HG02588 (cell line): ENCODE measurements around the gene MAN2C1.
"Not testable (repeated sequence)": the region's sequence is repeated elsewhere in the genome, so short reads cannot be mapped to it uniquely, and the experiment has no call there.

Source experiments
- ATAC-seq: cut with Tn5 transposase; IDR thresholded peaks from one replicate; pipeline ENCODE4 v1.9.1; 2021; ENCODE audit warnings: mild to moderate bottlenecking, moderate library complexity; ENCODE audit not compliant: unreplicated experiment

The MAN2C1 gene

GRCh38 chr15:75347222-75348033, 21.0 kb downstream of the MAN2C1 start:
- peak; percentile 59 for ATAC-seq

GRCh38 chr15:75346796-75347221, 21.6 kb downstream of the MAN2C1 start, which contains the start of gene NEIL1:
Gene NEIL1, plus strand, starts transcription at chr15:75347039. Its CDS starts 1,867 bp downstream, at chr15:75348906.
- ATAC-seq, result no peak

GRCh38 chr15:75343953-75344352, 24.5 kb downstream of the MAN2C1 start:
- not testable (repeated sequence) for ATAC-seq

GRCh38 chr15:75342221-75342620, 26.2 kb downstream of the MAN2C1 start:
- ATAC-seq, result no peak

DNA sequence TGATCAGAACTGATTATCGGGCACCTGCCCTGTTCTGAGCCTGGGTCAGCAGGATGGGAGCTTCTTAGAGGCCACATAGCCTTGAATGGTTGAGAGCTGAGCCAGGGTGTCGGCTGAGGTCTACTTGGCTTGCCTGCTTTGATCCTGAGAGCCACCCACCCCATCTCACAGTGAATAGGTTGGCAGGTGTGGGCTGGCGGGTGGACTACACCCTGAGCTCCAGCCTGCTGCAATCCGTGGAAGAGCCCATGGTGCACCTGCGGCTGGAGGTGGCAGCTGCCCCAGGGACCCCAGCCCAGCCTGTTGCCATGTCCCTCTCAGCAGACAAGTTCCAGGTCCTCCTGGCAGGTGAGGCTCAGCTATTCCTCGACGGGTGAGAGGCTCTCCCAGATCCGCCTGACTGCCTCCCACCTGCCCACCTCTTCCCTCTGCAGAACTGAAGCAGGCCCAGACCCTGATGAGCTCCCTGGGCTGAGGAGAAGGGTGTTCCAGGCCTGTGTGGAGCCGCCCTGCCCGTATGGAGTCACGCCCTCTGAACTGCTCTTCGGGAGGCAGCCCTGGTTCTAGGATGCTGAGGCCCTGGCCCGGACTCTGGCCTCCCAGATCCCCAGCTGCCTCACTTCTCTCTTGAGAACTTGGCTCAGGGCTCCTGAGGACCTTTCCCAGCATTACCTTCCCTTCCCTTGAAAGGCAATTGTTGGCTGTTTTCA, 28.7 kb downstream of the MAN2C1 start:
- no peak for ATAC-seq

- no peak for ATAC-seq
Measured at GRCh38 chr15:75338661-75339240, 29.7 kb downstream of the MAN2C1 start.

- peak; percentile 68 for ATAC-seq
Measured at GRCh38 chr15:75335705-75336355, 32.6 kb downstream of the MAN2C1 start, which contains the start of gene COMMD4. Gene COMMD4, plus strand, starts transcription at chr15:75336063. Its CDS starts 27 bp downstream, at chr15:75336090.

- no peak for ATAC-seq
Measured at GRCh38 chr15:75335313-75335704, 33.1 kb downstream of the MAN2C1 start.

DNA sequence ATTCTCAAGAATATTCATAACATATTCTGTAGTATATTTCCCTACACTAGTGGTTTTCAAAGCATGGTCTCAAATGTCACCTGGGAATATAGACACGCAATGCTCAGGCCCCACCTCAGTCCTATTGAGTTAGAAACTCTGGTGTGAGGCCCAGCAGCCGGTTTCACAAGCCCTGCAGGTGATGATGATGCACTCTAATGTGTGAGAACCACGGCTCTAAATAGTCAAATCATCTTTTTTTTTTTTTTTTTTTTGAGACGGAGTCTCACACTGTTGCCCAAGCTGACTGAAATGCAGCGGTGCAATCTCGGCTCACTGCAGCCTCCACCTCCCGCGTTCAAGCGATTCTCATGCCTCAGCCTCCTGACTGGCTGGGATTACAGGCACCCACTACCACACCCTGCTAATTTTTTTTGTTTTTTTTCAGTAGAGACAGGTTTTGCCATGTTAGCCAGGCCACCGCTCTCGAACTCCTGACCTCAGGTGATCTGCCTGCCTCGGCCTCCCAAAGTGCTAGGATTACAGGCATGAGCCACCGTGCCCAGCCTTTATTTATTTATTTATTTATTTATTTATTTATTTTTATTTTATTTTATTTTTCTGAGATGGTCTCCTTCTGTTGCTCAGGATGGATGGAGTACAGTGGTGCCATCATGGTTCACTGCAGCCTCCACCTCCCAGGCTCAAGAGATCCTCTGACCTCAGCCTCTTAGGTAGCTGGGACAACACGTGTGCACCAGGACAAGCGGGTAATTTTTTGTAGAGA, 34.6 kb downstream of the MAN2C1 start:
- ATAC-seq, result not testable (repeated sequence)

- ATAC-seq, result not testable (repeated sequence)
Measured at GRCh38 chr15:75332093-75332492, 36.3 kb downstream of the MAN2C1 start.

DNA sequence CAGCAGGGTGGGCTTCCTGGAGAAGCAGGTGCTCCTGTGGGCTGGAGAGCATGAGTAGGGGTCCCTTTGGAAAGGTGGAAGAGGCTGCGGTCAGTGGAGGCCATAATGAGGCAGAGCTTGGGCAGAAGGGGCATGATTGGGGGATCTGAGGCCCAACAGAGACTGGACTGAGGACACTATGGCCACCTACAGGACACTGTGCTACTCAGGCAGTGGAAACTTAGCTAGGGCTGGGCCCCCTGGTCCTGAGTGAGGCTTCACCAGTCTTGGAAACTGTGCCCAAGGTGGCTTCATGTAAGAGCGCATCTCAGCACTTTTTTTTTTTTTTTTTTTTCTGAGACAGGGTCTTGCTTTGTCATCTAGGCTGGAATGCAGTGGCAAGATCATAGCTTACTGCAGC, 38.8 kb downstream of the MAN2C1 start:
- ATAC-seq, result no peak

GRCh38 chr15:75328493-75329314, 39.7 kb downstream of the MAN2C1 start:
- ATAC-seq, result no peak

GRCh38 chr15:75327491-75327890, 40.9 kb downstream of the MAN2C1 start:
- ATAC-seq, result no peak

- ATAC-seq, result no peak
Measured at GRCh38 chr15:75327005-75327404, 41.4 kb downstream of the MAN2C1 start.

DNA sequence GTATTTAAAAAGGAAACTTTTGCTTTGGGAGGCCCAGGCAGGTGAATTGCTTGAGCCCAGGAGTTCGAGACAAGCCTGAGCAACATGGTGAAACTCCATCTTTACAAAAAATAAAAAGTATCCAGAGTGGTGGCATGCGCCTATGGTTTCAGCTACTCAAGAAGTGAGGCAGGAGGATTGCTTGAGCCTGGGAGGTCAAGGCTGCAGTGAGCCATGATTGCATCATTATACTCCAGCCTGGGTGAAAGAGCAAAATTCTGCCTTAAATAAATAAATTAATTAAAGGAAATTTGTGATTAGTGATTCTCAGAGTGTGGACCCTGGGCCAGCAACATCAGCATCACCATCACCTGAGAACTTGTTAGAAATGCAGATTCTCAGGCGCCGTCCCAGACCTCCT, 42.5 kb downstream of the MAN2C1 start:
- ATAC-seq, result no peak

DNA sequence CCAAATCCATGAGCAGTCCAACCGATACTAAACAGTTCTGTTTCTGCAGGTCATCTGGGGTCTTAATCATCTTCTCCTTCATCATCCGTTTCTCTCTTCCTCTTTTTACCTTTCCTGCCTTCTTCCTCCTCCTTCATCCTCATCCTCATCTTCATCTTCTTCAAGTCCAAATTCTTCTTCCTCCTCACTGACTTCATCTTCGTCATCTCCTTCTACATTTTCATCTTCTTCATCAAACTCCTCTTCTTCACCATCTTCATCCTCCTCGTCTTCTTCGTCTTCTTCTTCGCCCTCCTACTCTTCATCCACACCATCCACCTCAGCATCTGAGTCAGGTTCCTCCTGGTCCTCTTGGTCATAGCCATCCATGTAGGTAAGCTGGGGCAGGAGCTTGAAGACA, 46.7 kb downstream of the MAN2C1 start:
- ATAC-seq, result no peak

DNA sequence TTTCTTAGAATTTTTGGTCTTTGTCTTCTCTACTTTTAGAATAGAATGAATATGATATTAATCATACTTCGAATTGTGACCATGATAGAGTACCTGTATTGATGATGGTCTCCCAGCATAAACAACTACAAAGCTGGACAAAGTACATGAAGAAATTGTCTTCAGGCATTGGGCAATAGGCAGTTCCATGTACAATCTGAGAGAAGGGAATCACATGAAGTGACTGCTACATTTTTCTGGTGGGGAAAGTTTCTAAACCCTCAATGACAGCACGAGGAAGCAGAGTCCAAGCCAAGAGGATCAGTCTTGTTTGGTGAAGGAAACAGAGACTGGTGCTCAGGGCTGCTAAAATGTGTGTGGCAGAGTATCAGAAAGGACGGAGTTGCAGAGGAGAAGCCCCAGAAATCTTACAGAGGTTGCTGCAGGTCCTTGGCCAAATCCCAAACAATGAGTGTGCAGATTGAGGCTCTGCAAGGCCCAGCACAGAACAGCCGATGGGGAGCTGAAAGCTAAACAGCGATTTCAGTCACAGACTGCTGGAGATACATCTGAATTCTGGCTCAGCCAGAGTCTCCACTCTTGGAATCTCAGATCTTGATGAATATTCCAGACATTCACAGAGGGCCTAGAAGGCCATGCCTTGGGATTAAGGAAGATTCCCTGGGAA, 49.0 kb downstream of the MAN2C1 start:
- ATAC-seq, result not testable (repeated sequence)

DNA sequence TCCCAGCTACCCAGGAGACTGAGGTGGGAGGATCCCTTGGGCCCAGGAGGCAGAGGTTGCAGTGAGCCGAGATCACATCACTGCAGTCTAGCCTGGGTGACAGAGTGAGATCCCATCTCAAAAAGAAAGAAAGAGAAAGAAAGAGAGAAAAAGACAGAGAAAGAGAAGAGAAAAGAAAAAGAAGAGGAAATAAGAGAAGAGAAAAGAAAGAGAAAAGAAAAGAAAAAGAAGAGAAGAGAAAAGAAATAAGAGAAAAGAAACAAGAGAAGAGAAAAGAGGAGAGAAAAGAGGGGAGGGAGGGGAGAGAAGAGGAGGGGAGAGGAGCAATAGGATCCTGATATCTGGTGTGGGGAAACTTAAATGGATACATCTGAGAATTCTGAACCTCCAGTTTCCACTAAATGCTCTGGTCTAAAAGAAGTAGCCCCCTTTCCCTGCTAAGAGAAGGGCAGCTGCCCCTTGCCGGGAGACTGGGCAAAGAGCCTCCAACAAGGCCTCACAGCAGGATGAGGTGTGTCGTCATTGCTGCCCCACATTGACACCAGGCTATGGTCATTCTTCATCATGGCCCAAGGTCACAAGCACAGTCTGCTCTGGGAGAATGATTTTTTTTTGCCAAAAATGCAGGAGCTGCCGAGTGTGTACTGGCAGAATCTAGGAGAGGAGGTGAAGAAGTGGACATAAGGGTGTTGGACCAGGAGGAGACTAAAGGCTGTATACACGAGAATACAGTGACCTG, 53.7 kb downstream of the MAN2C1 start:
- ATAC-seq, result no peak
